Tibial nerve (tissue), 4 donors: Measurements from ENCODE around the gene SLC7A5. TPM values are rescaled to one million over a fixed set of nuclear protein-coding genes. Genes with fewer than 3 reads are reported as not detected.
"Not testable (repeated sequence)": the region's sequence is repeated elsewhere in the genome, so short reads cannot be mapped to it uniquely, and the experiment has no call there.

Experiments
- DNase-seq, 2 donors: peaks; one replicate each; pipeline ENCODE4 v3.0.0-alpha.2; 2019; ENCODE audit warnings: low spot score in 2 of 2
- H3K27ac ChIP-seq, 4 donors: fragments of 200-600 bp; sonication (generic) in 3 of 4; one replicate each; pipeline ENCODE4 v1.5.1; 2017 to 2019; ENCODE audit warnings: mild to moderate bottlenecking in 1 of 4
- H3K27me3 ChIP-seq, 2 donors: fragments of 200-600 bp; sonication (generic) in 1 of 2; one replicate each; pipeline versions ENCODE4 v1.5.1 to v1.6.0; 2017 to 2019
- H3K36me3 ChIP-seq, 3 donors: fragments of 200-600 bp; sonication (generic); one replicate each; pipeline ENCODE4 v1.5.1; 2018 to 2019
- H3K4me1 ChIP-seq, 4 donors: fragments of 200-600 bp; sonication (generic) in 3 of 4; one replicate each; pipeline ENCODE4 v1.5.1; 2017 to 2019
- H3K4me3 ChIP-seq, 4 donors: fragments of 200-600 bp; sonication (generic) in 3 of 4; one replicate each; pipeline ENCODE4 v1.5.1; 2017 to 2019; ENCODE audit warnings: mild to moderate bottlenecking in 1 of 4, moderate library complexity in 1 of 4
- H3K9me3 ChIP-seq, 4 donors: fragments of 200-600 bp; sonication (generic) in 3 of 4; one replicate each; pipeline ENCODE4 v1.5.1; 2017 to 2019
- EP300 ChIP-seq, 2 donors: sonication (generic); formaldehyde crosslinking; IDR thresholded peaks; one replicate each; pipeline ENCODE4 v1.6.1; 2017; ENCODE audit warnings: antibody characterized with exemption in 2 of 2, mild to moderate bottlenecking in 1 of 2
- POLR2A ChIP-seq, 2 donors: fragments of 450-650 bp; IDR thresholded peaks; one replicate each; pipeline ENCODE4 v1.6.1; 2017; ENCODE audit warnings: antibody characterized with exemption in 2 of 2, mild to moderate bottlenecking in 2 of 2, moderate library complexity in 2 of 2
- WGBS, 2 donors: methylation state at CpG; one replicate each; pipeline ENCODE4 v1.1.5; 2018; 5-methylcytosine and 5-hydroxymethylcytosine counted together
- total RNA-seq, 4 donors: library from RNA; depleted of rRNA; stranded (reverse); fragments of >200 nt; gene quantifications; one replicate each; pipeline ENCODE4 v1.1.0, GENCODE V29; 2016
- TF ChIP-seq, protein P1 (sequence below), 5 experiments: fragments of 200-600 bp in 3 of 5; fragments of 450-650 bp in 2 of 5; sonication (generic) in 3 of 5; IDR thresholded peaks; one replicate each; pipeline ENCODE4 v1.5.1; 2016 to 2019; ENCODE audit warnings: antibody characterized with exemption in 5 of 5, mild to moderate bottlenecking in 3 of 5, moderate library complexity in 2 of 5

Gene SLC7A5
- total RNA-seq, 4 donors from 2014 or later: 5.5 to 6.6 (median 6.0) TPM

DNA sequence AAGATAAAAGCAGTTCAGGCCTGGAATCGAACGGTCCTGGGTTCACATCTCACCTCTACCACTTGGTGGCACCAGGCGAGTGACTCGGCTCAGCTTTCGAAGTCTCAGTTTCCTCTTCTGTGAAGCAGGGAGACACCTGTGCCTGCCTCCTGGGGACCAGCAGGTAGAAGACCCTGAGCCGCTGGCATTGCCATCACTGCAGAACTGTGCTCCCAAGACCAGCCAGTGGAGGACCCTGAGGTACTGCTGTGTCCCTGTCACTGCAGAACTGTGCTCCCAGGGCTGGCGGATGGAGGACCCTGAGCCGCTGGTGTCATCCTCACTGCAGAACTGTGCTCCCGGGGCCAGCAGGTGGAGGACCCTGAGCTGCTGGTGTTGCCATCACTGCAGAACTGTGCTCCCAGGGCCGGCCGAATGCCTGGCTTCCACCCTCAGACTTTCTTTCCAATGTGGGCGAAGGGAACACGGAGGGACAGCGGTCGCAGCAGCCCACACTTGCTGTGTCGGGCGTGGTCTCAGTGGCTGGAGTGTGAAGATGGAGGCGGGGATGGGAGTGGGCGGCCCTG, 8.7 kb upstream of the SLC7A5 start:
- no peak overlapping the region for H3K4me3 ChIP-seq
- 66 to 74% methylated on average over 15 to 19 of the region's 19 CpGs for WGBS, 2 donors
- DNase-seq: no peak

DNA sequence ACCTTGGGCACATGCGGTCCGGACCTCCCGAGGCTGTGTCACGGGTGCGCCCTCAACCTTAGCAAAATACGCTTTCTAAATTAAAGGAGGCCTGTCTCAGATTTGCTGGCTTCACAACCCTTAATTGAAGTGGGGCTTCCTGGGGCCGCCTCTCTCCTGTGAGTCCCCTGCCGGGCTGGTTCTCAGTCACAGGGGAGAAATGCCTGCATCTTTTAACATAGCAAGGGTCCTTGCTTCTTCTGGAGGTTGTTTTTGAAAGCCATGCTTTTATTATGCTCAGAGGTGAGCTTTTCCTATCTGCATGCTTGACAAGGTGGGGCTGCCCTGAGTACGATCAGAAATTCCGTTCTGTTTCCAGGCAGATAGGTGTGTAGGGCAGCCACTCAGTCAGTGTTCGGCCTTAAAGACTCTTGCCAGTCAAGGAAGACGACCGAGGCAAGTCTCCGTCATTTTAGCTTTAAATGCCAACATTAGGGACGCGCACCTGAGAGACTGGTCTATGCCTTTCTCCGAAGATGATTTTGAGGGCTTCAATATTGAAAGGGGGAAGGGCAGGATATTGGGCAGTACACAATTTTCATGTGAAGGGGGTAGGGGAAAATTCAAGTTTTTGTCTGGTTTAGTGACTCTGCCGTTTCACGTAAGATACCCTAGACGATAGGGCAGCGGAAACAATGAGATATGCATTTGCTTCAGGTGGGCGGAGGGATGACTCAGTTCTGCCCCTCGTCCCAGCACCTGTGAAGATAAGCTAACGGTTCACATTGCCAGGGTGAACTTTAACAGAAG, 5.5 kb upstream of the SLC7A5 start:
- 45 to 53% methylated on average over 24 of the region's 24 CpGs for WGBS, 2 donors
- no peaks in the 10 kb centered on the region for H3K9me3 ChIP-seq
- H3K4me3 ChIP-seq: no peak overlapping the region
- peaks cover 0 to 36% of the 10 kb centered on the region in 2 donors for H3K27me3 ChIP-seq
- TF ChIP-seq EP300 (IDR thresholded peaks at IDR 0.05) (no peak), POLR2A (IDR thresholded peaks at IDR 0.05) (no peak)
- TF ChIP-seq, protein P1, sequence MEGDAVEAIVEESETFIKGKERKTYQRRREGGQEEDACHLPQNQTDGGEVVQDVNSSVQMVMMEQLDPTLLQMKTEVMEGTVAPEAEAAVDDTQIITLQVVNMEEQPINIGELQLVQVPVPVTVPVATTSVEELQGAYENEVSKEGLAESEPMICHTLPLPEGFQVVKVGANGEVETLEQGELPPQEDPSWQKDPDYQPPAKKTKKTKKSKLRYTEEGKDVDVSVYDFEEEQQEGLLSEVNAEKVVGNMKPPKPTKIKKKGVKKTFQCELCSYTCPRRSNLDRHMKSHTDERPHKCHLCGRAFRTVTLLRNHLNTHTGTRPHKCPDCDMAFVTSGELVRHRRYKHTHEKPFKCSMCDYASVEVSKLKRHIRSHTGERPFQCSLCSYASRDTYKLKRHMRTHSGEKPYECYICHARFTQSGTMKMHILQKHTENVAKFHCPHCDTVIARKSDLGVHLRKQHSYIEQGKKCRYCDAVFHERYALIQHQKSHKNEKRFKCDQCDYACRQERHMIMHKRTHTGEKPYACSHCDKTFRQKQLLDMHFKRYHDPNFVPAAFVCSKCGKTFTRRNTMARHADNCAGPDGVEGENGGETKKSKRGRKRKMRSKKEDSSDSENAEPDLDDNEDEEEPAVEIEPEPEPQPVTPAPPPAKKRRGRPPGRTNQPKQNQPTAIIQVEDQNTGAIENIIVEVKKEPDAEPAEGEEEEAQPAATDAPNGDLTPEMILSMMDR (IDR thresholded peaks at IDR 0.05): no peak
- DNase-seq: no peak
- no peak overlapping the region for H3K27ac ChIP-seq
- H3K4me1 ChIP-seq: peaks cover 0 to 21% (median 4%) of the 10 kb centered on the region in 4 donors
- no peaks in the 10 kb centered on the region for H3K36me3 ChIP-seq

More for the DNA sequence above, 8.7 kb upstream of the SLC7A5 start:
- Histone ChIP-seq H3K27me3 (peaks cover 0 to 59% of the 10 kb centered on the region in 2 donors), H3K36me3 (no peaks in the 10 kb centered on the region), H3K9me3 (no peaks in the 10 kb centered on the region), H3K4me1 (no peaks in the 10 kb centered on the region), H3K27ac (no peak overlapping the region)
- TF ChIP-seq, protein P1 (IDR thresholded peaks at IDR 0.05): no peak
- TF ChIP-seq POLR2A (IDR thresholded peaks at IDR 0.05) (no peak), EP300 (IDR thresholded peaks at IDR 0.05) (no peak)

DNA sequence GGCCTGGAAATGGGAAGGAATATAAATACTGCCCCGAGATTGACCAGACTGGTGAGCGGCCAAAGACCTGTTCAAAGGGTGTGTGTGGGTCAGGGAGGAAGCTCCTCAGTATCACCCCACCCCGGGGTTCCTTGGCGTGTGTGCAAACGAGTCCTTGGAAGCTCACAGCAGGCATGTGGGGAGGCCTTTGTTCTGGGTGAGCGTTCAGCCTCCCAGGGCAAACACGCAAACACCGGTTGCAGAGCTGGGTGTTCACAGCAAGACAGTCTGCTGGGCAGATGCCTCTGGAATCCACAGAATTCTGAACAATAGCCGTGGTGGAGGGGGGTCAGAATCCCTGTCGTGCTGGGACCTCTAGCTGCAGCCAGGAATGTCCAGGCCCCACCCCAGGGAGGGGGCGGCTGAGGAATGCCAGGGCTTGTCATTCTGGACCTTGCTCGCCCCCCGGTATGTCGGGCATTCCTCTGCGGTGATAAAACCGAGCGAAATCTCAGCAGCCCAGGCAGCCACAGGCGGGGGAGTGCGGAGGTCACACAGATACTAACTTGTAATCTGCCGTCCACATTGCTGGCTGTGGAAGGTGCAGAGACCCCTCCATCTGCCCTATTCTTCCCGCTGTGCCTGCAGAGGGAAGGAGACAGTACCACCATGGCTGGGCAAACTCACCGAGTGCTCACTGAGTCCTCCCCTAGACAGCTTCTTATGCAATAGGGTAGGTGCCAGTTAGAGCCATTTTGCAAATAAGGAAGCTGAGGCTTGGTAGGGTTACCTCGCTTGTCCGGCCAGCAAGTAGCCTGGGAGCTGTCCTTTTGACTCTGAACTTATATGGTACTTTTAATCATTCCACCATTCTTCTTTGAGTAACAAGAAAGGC, 1.3 kb upstream of the SLC7A5 start:
- H3K4me3 ChIP-seq, H3K9me3 ChIP-seq, H3K36me3 ChIP-seq, DNase-seq: not testable (repeated sequence)
- WGBS, 2 donors: 58 to 67% methylated on average over 22 to 24 of the region's 24 CpGs
- H3K27ac ChIP-seq: peak overlapping the region; percentile 48 to 79 (median 62)
- H3K4me1 ChIP-seq: peaks cover 0 to 38% (median 9%) of the 10 kb centered on the region in 4 donors
- peaks cover 0 to 23% of the 10 kb centered on the region in 2 donors for H3K27me3 ChIP-seq

DNA sequence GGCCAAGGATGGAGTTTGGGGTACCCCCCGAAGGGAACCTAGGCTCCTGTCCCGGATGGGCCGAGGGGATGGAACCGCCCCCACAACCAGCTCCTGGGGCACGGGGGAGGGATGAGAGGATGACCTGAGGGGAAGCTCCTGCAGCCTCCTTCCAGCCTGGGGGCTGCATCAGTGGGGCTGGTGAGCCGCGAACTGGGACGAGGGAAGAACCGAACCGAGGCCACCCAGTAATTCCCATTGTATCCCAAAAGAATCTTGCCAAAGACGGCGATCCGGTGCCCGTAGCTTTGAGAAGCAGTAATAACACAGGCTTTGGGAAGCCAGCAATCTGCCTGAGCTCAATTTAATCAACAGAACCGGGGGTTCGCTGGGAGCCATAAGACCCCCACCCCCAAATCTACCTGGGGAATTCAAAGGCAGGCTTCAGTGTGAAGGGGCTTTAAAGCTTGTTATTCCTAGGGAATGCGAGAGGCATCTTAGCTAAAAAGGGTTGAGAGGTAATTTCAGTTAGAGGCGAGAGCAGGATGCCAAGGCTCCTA, 641 bp upstream of the SLC7A5 start:
- not testable (repeated sequence) for H3K9me3 ChIP-seq, H3K4me3 ChIP-seq, DNase-seq, H3K36me3 ChIP-seq
- peaks cover 0 to 38% (median 9%) of the 10 kb centered on the region in 4 donors for H3K4me1 ChIP-seq
- peak overlapping the region; percentile 15 to 79 (median 46) for H3K27ac ChIP-seq
- 66 to 80% methylated on average over 13 to 18 of the region's 18 CpGs for WGBS, 2 donors
- peaks cover 0 to 17% of the 10 kb centered on the region in 2 donors for H3K27me3 ChIP-seq

DNA sequence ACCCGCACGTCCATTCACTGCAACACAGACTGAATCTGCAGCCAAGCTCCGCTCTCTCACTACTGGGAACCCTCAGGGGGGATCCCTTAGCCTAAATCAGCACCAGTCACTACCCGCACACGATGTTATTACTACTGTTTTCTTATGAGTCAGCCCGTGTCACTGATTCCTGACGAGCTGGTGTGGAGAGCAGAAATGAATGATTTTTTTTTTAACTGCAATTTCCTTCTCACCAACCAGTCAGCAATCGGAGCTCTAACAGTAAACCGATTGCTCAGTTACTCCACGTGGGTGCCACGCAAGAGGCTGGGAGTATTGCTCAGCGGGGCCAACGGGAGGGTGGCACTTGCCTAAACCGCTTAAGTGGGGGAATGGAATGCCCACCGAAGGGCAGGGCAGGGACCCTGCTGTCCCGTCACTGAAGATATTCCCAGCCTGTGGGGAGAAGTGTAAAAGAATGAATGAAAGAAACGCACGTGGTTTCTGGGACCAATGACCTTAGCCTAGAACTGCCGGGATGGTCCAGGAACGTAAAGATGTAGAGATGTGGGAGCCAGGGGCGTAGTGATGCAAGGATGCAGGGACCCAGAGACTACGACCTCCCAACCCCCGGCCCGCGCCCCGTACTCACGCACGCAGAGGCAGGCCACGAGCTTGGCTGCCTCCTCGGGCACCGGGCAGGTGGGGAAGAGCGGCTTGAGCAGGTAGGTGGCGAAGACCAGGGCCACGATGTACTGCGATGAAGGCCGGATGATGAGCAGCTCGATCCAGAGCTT, 865 bp downstream of the SLC7A5 start:
- not testable (repeated sequence) for H3K9me3 ChIP-seq
- H3K4me3 ChIP-seq: peak overlapping the region; percentile 39 to 64 (median 50)

DNA sequence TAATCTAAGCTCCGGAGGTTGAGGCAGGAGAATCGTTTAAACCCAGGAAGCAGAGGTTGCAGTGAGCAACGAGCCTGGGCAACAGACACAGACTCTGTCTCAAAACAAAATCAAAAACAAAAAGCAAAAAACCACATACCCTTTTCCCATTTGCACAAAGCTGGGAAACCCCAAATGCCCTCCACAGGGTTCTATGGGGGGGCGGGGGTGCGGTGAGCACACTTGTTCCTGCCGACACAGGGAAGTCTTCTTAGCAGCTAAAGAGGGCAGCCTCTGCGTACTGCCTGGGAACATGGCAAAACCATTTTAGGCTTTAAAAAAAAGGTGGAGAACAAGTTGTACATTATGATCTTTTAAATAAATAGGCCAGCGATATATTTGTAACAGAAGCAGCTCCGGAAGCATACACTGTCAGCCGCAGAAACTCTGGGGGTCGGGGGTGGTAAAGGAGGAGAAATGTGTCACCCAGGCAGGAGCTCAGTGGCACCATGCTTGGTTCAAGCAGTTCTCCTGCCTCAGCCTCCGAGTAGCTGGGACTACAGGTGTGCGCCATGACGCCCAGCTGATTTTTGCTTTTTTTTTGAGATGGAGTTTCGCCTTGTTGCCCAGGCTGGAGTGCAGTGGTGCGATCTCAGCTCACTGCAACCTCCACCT, 3.3 kb downstream of the SLC7A5 start:
- not testable (repeated sequence) for H3K9me3 ChIP-seq, H3K36me3 ChIP-seq, H3K4me3 ChIP-seq, H3K27ac ChIP-seq, H3K27me3 ChIP-seq, DNase-seq
- WGBS, 2 donors: 83 to 86% methylated on average over 16 of the region's 16 CpGs
- H3K4me1 ChIP-seq: peaks cover 0 to 31% (median 7%) of the 10 kb centered on the region in 4 donors

More for the DNA sequence above, 865 bp downstream of the SLC7A5 start:
- H3K36me3 ChIP-seq, DNase-seq, H3K27me3 ChIP-seq: not testable (repeated sequence)
- Histone ChIP-seq H3K27ac (peak overlapping the region; percentile 28 to 79 (median 43)), H3K4me1 (peaks cover 0 to 38% (median 9%) of the 10 kb centered on the region in 4 donors)
- peak in 1 of 2 donors; percentile 5 for TF ChIP-seq EP300 (IDR thresholded peaks at IDR 0.05)
- WGBS, 2 donors: 7 to 12% methylated on average over 32 to 35 of the region's 37 CpGs
